Stimulated activated CD8-positive, alpha-beta memory T cell treated with anti-CD3 and anti-CD28 coated beads, Interleukin-7, amount 100 ng/mL, for 24 hours (primary cell): ENCODE data around the gene NTRK2.

Source experiments
- DNase-seq: peaks from one replicate; pipeline ENCODE4 v3.0.0-alpha.2; 2020; ENCODE audit warnings: low read depth

The NTRK2 gene

DNA sequence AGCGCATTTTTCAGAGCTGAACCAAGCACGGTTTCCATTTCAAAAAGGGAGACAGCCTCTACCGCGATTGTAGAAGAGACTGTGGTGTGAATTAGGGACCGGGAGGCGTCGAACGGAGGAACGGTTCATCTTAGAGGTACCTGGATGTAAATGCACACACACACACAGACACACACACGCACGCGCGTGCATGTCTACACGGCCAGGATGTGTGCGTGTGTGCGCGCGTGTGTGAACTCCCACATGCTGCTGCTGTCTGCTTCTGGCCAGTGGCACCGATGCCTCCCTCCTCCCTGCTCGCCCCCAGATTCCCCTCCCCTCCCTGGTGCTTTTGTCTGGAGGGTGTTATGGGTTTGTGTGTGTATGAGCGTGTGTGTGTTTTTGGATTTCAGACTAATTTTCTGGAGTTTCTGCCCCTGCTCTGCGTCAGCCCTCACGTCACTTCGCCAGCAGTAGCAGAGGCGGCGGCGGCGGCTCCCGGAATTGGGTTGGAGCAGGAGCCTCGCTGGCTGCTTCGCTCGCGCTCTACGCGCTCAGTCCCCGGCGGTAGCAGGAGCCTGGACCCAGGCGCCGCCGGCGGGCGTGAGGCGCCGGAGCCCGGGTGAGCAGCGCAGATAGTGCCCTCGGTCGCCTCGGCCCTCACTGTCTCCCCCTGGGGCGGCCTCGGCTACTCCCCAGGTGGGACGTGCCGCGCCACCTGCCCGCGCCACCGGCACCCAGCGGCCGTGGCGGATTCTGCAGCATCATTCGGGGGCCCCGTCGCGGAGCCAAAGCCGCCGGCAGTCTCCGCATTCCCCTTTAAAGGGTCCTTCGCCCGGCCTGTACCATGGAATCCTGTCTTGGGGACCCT, at the start of gene NTRK2:
Gene NTRK2, plus strand, starts transcription at position 442 of the 850 bp plus-strand sequence. CDS start 1,020 bp downstream, outside the sequence.
- no peak for DNase-seq

DNA sequence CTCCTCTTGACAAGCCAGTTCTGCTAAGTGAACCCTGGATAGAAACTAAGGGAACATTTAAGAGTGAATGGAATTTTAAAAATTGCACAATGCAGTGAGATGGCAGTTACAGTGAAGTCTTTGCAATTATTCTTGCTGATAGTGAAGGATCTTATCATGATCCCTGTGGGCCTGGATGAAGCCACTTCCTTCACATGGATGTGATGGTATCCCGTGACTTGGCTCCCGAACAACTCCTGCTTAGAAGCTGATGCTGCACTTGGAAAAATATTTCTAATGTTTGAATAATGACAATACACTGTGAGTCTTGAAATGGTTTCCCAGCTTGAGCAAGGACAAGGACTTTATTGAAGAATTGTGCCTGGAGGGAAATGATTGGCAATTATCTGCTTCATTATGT, 49.2 kb upstream of the NTRK2 start:
- no peak for DNase-seq

DNA sequence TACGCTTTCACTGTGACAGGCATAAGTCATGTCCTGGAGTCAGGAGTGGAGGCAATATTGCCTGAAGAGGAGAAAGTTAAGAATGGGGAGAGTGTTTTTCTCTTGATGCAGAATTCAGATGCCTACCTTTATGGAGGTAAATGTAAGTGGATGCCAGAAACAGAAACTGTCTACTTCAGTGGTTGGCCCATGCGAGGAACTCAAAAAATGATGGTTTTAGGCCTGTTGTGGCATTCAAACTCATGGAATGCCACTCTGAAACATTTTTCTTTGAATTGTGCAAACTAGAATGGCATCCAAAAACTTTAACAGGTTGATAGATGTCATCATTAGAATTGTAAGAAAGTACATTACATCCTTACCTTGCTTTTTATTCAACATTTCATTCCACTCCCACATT, 47.7 kb upstream of the NTRK2 start:
- DNase-seq, result no peak

DNA sequence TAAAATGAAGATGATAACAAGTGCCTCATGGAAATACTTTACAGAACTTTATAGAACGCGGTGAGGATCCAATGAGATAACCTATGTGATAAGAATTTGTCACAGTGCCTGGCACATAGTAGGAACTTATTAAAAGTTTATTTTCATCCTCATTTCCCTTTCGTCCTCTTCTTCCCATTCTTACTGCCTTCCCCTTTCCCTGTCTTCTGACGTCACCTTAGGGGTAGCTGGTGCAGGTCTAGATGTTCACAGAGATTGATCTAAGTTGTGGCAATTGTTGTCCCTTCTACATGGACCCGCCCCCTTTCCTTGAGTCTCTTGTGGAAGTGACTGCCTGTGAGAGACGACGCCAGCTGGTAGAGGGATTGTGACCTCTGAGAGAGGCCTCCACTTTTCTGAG, 46.5 kb upstream of the NTRK2 start:
- DNase-seq, result no peak

DNA sequence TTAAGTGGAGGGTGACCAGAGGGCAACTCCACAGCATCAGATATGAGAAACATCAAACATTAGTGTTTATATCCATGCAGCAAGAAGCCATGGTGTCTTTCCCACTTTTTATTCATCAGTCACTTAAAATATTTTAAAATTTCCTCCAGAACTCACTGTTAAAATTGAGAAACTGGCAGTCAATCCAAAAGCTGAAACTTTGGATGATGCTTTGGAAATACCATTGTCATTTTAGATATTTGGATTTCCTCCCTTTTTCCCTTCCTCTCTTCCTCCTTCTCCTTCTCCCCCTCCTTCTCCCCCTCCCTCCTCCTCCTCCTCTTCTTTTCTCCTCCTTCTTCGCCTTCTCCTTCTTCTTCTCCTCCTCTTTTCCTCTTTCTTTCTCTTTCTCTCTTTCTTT, 33.1 kb upstream of the NTRK2 start:
- no peak for DNase-seq

DNA sequence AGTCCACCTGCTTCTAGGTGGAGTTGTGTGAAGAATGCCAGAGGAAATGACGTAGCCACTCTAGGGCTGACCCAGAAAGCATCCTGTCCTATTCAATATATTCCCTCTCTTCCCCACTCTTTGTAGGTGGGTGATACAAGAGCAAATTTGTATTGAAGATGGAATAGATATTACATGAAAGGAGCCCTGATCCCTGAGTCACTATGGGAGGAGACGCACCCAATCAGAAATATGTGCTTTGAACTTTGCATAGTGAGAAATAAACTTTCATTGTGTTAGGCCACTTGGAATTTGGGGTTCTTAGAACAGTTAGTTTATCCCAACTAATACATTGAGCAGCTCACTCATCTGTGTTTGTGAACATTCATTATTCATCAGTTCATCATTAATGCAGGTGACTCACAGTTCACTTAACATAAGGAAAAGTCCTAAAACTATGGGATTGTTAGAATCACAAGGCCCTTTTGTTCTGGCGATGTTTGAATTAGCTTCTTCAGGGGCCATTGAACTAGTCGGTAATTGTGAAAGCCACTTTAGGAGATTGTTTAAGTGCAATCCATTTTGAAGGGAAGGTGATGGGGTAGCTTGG, 26.9 kb upstream of the NTRK2 start:
- no peak for DNase-seq

DNA sequence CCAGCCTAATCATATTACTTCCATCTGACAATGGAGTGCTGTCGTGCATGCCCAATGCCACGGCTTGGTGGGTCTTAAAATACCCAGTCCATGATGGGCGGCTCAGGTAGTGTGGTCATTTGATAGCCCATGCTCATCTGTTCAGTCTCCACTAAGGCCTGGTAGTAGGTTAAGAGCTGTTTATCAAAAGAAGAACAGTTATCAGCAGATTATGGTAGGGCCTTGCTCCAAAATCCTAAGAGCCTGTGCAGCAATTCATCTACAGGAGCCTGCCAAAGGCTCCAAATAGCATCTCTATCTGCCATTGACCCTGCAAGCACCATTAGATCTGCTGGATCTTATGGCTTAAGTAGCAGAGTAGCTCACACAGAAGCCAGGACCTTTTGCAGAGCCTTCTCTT, 21.8 kb upstream of the NTRK2 start:
- DNase-seq, result no peak

DNA sequence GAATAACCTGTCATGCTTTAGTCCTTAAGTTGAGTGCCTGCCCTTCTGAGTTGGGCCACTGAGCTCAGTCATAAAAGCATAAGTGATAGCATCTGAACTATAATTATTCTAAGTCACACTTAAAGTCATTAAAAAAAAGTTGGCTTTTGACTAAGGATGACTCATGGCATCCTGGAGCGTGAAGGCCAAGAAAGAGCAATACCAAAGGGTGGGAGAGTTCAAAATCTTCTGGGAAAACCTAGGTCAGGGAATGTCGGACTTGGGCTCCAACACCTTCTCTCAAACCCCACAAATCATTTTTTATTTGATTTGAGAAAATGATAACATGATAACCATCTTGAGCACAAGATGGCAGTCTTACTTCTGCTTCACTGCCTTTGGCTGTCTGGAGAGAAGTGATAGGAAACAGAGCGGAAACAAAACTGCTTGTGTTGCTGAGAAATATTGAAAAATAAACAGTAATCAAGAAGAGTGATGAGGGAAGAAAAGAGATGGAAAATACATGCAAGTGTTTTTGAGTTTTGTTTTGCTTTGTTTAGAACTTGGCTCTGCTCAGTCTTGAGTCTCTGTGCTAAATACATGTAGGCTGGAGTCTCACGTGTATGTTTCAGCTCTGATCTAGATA, 16.9 kb upstream of the NTRK2 start:
- DNase-seq, result no peak

DNA sequence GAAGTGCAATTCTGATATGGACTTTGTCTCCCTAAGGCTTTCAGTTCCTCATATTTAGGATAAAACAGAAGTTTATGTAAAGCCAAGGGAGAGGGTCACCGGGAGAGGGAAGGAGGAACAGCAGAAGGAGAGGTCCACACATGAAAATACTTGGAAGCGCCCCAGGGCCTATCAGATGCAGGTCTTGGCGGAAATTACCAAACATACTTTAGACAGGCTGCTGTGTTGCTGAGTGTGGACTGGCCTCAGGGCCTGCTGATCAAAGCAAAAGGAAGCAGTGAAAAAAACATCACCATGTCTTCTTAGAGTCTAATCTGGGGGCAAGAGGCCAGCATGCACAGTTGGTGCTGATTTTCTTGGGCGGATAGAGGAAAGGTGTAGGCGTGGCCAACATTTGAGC, 14.1 kb upstream of the NTRK2 start:
- no peak for DNase-seq

DNA sequence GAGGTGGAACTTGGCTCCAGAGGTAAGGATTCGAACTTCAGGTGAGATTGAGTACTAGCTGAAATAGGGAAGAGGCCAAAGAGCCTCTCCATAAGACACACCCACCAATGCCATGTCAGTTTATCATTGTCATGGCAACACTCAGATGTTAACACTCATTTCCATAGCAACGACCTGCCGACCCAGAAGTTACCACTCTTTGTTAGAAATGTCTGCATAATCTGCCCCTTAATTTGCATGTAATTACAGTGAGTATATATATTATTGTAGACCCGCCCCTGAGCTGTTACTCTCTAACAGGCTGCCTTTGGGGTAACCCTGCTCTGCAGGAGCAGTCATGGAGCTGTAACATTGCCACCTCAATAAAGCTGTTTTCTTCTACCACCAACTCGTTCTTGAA, 10.2 kb upstream of the NTRK2 start:
- no peak for DNase-seq

DNA sequence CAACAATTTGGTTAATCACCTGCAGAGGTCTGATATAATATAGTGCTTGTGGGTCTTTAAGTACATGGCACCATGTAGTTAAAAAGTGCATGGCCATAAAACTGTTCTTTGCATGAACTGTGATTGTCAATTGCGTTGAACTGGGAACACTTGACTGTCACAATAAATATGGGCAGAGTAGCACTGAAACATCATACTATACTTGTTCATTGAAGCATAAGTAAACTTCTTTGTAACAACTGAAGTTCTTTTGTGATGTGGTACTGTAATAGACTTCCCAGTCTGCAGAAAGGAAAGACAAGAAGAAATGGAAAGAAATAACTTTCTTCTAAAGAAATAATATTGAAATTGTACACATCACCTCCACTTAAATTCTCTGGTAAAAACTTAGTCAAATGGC, 9.8 kb upstream of the NTRK2 start:
- DNase-seq, result no peak

DNA sequence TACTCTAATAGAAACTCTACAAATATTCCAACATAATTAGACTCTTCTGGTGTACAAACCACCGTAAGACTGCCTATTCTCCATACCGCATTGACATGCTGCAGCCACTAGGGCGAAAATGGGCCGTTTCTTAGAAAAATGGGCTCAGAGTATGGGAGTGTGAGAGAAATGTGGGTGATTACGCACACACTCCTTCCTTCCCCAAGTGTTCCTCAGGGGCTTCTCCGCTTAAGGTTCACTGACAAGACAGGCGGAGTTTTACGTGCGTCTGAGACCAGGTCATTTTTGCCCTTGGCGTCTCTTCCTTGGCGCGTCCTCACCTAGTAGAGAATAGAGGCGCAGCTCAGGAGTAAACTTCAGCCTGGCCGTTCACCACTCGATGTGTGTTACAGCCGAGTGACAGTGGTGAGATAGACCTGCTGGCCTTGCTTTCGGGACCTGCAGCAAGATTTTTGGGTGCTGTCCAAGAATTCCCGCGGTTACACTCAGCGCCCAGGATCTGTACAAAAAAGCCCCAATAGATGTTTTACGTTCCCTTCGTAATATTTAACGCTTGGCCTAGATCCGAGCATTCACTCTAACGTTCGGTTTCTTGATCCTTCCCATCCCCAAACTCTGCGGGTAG, 1.8 kb upstream of the NTRK2 start:
- DNase-seq, result no peak

DNA sequence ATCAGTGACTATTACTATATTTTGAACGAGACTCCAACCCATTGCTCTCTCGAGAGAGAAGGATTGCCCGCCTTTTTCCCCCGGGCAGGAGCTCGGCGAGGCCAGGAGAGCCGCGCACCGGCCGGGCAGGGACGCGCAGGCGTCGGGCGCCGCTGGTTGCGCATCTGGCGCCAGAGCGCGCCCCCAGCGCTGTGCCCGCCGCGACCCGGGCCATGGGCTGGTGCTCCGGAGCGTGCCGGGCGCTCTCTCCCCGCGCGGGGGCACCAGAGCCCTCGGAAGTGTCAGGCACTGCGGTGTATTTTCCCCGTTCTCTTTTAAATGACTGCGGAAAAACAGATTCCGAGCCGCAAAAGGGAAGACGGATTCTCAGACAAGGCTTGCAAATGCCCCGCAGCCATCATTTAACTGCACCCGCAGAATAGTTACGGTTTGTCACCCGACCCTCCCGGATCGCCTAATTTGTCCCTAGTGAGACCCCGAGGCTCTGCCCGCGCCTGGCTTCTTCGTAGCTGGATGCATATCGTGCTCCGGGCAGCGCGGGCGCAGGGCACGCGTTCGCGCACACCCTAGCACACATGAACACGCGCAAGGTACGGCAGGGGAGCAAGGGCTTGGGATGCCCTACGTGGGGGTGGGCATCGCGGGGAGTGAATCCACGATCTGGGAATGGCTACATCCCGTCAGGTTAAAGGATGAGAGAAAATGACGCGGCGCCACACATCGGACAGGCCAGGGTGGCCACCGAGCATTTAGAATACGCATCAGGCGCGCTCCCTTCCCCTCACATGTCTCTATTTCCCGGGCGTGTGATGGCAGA, 1.1 kb upstream of the NTRK2 start:
- no peak for DNase-seq

DNA sequence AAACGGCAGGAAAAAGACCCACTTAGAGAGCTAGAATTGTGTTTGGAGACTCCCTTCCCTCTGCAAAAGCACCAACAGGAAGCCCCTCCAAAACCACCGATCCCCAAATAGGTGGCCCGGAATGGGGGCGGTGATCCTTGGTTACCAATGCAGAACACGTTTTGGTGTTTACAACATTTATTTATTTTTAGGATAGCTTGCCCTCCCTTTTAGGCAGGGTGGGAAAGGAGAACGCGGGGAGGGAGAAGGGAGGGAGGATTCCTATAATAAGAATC, 579 bp upstream of the NTRK2 start:
- no peak for DNase-seq

DNA sequence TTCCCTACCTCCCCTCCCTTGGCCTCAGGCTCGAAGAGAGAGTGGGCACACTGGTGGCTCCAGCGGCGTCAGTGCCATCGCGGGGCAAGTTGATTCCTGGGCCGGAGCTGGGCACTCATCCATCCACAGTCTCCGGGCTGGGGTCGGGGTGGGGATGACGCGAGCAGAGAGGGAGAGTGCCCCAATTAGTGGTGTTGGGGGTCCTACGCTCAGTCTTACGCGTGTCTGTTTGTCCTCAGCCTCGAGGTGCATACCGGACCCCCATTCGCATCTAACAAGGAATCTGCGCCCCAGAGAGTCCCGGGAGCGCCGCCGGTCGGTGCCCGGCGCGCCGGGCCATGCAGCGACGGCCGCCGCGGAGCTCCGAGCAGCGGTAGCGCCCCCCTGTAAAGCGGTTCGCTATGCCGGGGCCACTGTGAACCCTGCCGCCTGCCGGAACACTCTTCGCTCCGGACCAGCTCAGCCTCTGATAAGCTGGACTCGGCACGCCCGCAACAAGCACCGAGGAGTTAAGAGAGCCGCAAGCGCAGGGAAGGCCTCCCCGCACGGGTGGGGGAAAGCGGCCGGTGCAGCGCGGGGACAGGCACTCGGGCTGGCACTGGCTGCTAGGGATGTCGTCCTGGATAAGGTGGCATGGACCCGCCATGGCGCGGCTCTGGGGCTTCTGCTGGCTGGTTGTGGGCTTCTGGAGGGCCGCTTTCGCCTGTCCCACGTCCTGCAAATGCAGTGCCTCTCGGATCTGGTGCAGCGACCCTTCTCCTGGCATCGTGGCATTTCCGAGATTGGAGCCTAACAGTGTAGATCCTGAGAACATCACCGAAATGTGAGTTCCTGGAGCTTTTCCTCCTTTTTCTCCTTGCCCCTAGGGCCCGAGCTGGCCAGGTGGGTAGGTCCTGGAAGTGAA, 861 bp downstream of the NTRK2 start:
- no peak for DNase-seq

DNA sequence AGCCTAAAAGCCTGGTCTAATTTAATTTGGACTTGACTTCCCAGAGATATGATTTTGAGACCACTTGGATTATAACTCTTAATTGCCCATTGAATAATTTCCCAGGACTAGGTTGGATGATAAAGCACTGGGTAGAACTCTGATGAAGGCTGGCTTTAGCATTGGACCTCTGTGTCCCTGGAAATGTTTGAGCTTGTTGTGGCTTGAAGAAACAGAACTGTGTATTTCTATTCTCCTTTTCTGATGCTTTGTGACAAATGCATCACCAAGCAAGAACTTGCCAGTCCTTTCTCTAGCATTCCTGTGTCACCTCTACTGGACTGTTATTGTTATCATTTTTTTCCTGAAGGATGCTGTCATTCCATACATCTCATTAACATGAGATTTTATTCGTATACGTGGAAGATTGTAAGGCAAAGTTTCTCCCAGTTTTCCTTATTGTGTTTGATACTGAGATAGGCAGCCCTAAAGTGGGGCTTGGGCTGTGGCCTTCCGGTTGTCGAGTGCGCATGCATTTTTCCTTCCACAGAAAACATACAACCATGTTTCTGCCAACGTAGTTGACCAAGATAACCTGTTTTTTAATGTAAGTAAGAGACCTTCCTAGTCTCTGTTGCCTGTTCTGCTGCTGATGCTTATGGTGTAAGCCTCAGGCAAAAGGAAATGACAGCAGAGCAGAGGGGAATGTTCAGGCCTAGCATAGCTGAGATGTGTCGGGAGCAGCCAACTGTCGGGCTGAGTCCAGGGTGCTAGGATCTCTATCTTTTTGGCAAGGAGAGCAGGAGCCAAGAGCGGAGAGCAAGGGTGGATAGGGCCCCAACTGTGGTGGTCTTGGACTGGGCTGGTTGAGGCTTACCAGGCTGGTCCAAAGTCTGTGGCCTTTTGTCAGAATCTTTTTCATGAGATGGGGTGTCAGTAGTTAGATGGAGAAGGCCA, 2.3 kb downstream of the NTRK2 start:
- no peak for DNase-seq

DNA sequence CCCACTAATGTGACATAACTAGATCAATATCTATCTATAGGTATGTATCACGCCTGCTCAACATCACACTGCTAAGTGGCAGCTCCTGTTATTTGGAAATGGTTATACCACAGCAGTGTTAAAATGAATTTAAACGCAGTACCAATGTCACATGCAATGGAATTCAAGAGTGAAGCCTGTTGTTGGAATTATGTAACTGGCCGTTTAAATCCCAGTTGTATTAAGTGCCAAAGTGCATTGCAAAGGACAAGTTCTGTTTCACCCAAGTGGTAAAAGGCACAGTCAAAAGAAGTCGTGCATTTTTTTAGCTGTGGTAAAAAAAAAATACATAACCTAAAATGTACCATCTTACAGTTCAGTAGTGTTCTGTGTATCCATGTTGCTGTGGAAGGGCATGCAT, 4.3 kb downstream of the NTRK2 start:
- no peak for DNase-seq

DNA sequence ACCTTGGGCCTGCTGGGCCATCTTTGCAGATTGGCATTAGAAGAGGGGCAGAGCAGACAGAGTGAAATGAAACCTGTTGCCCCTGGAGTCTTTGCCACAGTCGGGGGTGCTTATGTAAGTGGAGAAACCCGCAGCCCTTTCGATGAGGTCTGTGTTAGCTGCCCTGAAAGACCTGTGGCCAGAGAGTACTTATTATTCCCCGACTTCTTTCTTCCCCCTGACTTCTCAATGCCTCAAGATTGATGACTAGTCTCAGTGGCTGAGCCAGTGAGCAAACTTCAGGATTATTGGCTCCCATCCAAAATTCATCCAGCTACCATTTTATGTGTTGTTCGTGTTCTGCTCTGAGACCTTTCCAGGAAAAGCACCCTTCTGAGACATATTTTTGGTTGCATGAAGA, 7.6 kb downstream of the NTRK2 start:
- DNase-seq, result no peak

DNA sequence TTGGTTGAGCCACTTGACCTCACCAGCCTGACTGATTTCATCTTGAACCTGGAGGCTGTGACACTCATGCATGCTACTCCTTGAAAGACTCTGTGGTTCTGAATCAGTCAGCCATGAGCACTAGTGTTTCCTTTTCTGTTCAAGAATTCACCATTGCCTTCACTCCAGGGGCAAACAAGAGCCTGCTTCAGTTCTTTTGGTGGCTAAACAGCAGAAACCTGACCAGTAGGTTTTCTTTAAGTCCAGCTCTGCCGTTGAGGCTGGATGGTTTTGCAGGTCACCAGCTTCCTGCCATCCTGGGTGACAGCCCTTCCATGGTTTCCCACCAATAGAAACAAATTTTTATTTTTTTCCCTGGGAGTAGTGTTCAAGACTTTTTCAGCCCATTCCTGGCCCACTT, 10.0 kb downstream of the NTRK2 start:
- no peak for DNase-seq
